Transverse colon (tissue), 3 donors: ENCODE measurements around the gene PDSS2.

Source experiments
- EP300 ChIP-seq: sonication (generic); formaldehyde crosslinking; IDR thresholded peaks from one replicate; pipeline ENCODE4 v1.6.1; 2017; ENCODE audit warnings: antibody characterized with exemption, low read depth
- TF ChIP-seq, protein P1 (sequence below), 5 experiments: fragments of 200-600 bp in 3 of 5; fragments of 450-650 bp in 2 of 5; sonication (generic) in 3 of 5; IDR thresholded peaks; 1 replicate in 2 of 5; 2 replicates in 3 of 5; pipeline ENCODE4 v1.5.1; 2016 to 2017; ENCODE audit warnings: antibody characterized with exemption in 5 of 5, inconsistent platforms in 3 of 5, mild to moderate bottlenecking in 2 of 5, moderate library complexity in 1 of 5

DNA sequence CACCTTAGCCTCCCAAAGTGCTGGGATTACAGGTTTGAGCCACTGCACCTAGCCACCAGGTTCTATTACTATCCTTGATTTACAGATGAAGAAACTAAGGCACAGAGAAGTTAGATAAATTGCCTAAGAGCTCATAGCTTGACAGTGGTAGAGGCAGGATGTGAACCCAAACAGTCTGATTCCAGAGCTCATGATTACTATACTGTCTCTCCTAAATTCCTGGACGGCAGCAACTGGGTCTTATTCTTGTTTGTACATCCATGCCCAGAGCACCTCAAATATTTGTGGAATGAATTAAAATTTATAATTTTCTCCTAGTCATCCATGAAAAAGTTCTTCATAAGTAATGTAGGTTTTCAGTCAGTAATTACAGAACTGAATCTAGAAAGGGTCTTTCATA lies 15.1 kb downstream of the PDSS2 start:
- TF ChIP-seq EP300: no peak
- TF ChIP-seq, protein P1, sequence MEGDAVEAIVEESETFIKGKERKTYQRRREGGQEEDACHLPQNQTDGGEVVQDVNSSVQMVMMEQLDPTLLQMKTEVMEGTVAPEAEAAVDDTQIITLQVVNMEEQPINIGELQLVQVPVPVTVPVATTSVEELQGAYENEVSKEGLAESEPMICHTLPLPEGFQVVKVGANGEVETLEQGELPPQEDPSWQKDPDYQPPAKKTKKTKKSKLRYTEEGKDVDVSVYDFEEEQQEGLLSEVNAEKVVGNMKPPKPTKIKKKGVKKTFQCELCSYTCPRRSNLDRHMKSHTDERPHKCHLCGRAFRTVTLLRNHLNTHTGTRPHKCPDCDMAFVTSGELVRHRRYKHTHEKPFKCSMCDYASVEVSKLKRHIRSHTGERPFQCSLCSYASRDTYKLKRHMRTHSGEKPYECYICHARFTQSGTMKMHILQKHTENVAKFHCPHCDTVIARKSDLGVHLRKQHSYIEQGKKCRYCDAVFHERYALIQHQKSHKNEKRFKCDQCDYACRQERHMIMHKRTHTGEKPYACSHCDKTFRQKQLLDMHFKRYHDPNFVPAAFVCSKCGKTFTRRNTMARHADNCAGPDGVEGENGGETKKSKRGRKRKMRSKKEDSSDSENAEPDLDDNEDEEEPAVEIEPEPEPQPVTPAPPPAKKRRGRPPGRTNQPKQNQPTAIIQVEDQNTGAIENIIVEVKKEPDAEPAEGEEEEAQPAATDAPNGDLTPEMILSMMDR (IDR thresholded peaks at IDR 0.05): no peak
